Subcutaneous abdominal adipose tissue (tissue), 5 donors: ENCODE measurements around the gene CHD2.

ENCODE experiments used
- H3K27ac ChIP-seq: one replicate; pipeline ENCODE4 v1.7.0; 2013; ENCODE audit warnings: low read depth, mild to moderate bottlenecking, inconsistent platforms, low read length, moderate library complexity
- H3K27me3 ChIP-seq, 5 donors: one replicate each; pipeline ENCODE4 v1.7.0; 2013; ENCODE audit warnings: low read length in 5 of 5, inconsistent platforms in 1 of 5; ENCODE audit not compliant: control insufficient read depth in 5 of 5, insufficient read depth in 4 of 5
- H3K36me3 ChIP-seq, 5 donors: one replicate each; pipeline ENCODE4 v1.7.0; 2013; ENCODE audit warnings: low read length in 5 of 5; ENCODE audit not compliant: control insufficient read depth in 5 of 5, insufficient read depth in 5 of 5
- H3K4me1 ChIP-seq, 5 donors: one replicate each; pipeline ENCODE4 v1.7.0; 2013; ENCODE audit warnings: low read length in 5 of 5, mild to moderate bottlenecking in 3 of 5, moderate library complexity in 1 of 5; ENCODE audit not compliant: control insufficient read depth in 5 of 5, insufficient read depth in 5 of 5
- H3K4me3 ChIP-seq, 5 donors: one replicate each; pipeline ENCODE4 v1.7.0; 2013; ENCODE audit warnings: low read length in 5 of 5, low read depth in 1 of 5
- H3K9ac ChIP-seq, 5 donors: one replicate each; pipeline ENCODE4 v1.7.0; 2013; ENCODE audit warnings: low read length in 5 of 5, mild to moderate bottlenecking in 4 of 5, moderate library complexity in 3 of 5
- H3K9me3 ChIP-seq, 5 donors: one replicate each; pipeline ENCODE4 v1.7.0; 2013; ENCODE audit warnings: low read length in 5 of 5; ENCODE audit not compliant: control insufficient read depth in 5 of 5
- donor health status: healthy.
- donor health status: healthy.
- donor health status: healthy.
- donor health status: healthy.
- donor health status: healthy.

CHD2 gene

GRCh38 chr15:93066834-93067648 lies 166.9 kb downstream of the CHD2 start:
- H3K27me3 ChIP-seq, result peaks cover 0 to 3% (median 0%) of the 10 kb centered on the region in 5 donors
- H3K9ac ChIP-seq, result no peak overlapping the region
- peak overlapping the region; percentile 17 for H3K27ac ChIP-seq
- no peaks in the 10 kb centered on the region for H3K9me3 ChIP-seq
- H3K4me1 ChIP-seq, result peaks cover 6 to 53% (median 38%) of the 10 kb centered on the region in 5 donors
- H3K4me3 ChIP-seq, result no peak overlapping the region
- peaks cover 0 to 14% (median 12%) of the 10 kb centered on the region in 5 donors for H3K36me3 ChIP-seq

- H3K27me3 ChIP-seq, result peaks cover 0 to 3% (median 0%) of the 10 kb centered on the region in 5 donors
- peaks cover 0 to 14% (median 12%) of the 10 kb centered on the region in 5 donors for H3K36me3 ChIP-seq
- H3K27ac ChIP-seq, result peak overlapping the region; percentile 17
- no peak overlapping the region for H3K9ac ChIP-seq
- H3K9me3 ChIP-seq, result no peaks in the 10 kb centered on the region
- H3K4me1 ChIP-seq, result peaks cover 6 to 60% (median 43%) of the 10 kb centered on the region in 5 donors
- H3K4me3 ChIP-seq, result no peak overlapping the region
Observed at GRCh38 chr15:93067649-93068085, 167.5 kb downstream of the CHD2 start.

GRCh38 chr15:93068581-93069199 lies 168.6 kb downstream of the CHD2 start:
- Histone ChIP-seq H3K4me3 (no peak overlapping the region), H3K27ac (no peak overlapping the region), H3K9ac (no peak overlapping the region)

GRCh38 chr15:93070132-93070531 lies 170.0 kb downstream of the CHD2 start:
- H3K36me3 ChIP-seq, result peaks cover 0 to 6% (median 3%) of the 10 kb centered on the region in 5 donors
- H3K4me1 ChIP-seq, result peaks cover 4 to 69% (median 60%) of the 10 kb centered on the region in 5 donors
- no peaks in the 10 kb centered on the region for H3K9me3 ChIP-seq
- no peak overlapping the region for H3K27ac ChIP-seq
- no peak overlapping the region for H3K9ac ChIP-seq
- peak overlapping the region in 3 of 5 donors; percentile 8 to 83 (median 19) for H3K4me3 ChIP-seq
- peaks cover 0 to 6% (median 0%) of the 10 kb centered on the region in 5 donors for H3K27me3 ChIP-seq

More at GRCh38 chr15:93068581-93069199, 168.6 kb downstream of the CHD2 start:
- Histone ChIP-seq H3K9me3 (no peaks in the 10 kb centered on the region), H3K27me3 (peaks cover 0 to 4% (median 0%) of the 10 kb centered on the region in 5 donors), H3K36me3 (peaks cover 0 to 14% (median 12%) of the 10 kb centered on the region in 5 donors), H3K4me1 (peaks cover 2 to 61% (median 50%) of the 10 kb centered on the region in 5 donors)

GRCh38 chr15:93070551-93071296 lies 170.6 kb downstream of the CHD2 start:
- H3K36me3 ChIP-seq, result peaks cover 0 to 4% (median under 1%) of the 10 kb centered on the region in 5 donors
- H3K27ac ChIP-seq, result no peak overlapping the region
- H3K4me1 ChIP-seq, result peaks cover 4 to 69% (median 60%) of the 10 kb centered on the region in 5 donors
- H3K27me3 ChIP-seq, result peaks cover 0 to 6% (median 0%) of the 10 kb centered on the region in 5 donors
- peak overlapping the region in 1 of 5 donors; percentile 82 for H3K9ac ChIP-seq
- H3K9me3 ChIP-seq, result no peaks in the 10 kb centered on the region
- peak overlapping the region; percentile 61 to 83 (median 77) for H3K4me3 ChIP-seq

- Histone ChIP-seq H3K36me3 (no peaks in the 10 kb centered on the region), H3K4me3 (peak overlapping the region; percentile 66 to 83 (median 77)), H3K27me3 (peaks cover 0 to 6% (median 0%) of the 10 kb centered on the region in 5 donors), H3K27ac (no peak overlapping the region), H3K9me3 (no peaks in the 10 kb centered on the region), H3K9ac (peak overlapping the region in 4 of 5 donors; percentile 1 to 82 (median 57)), H3K4me1 (peaks cover 4 to 68% (median 60%) of the 10 kb centered on the region in 5 donors)
Observed at GRCh38 chr15:93071469-93071936, 171.4 kb downstream of the CHD2 start.

- no peaks in the 10 kb centered on the region for H3K36me3 ChIP-seq
- H3K27me3 ChIP-seq, result peaks cover 0 to 6% (median 0%) of the 10 kb centered on the region in 5 donors
- peak overlapping the region in 4 of 5 donors; percentile 51 to 82 (median 62) for H3K9ac ChIP-seq
- H3K4me1 ChIP-seq, result peaks cover 4 to 63% (median 55%) of the 10 kb centered on the region in 5 donors
- no peaks in the 10 kb centered on the region for H3K9me3 ChIP-seq
- H3K27ac ChIP-seq, result peak overlapping the region; percentile 57
- H3K4me3 ChIP-seq, result peak overlapping the region; percentile 66 to 83 (median 77)
Observed at GRCh38 chr15:93072011-93072410, 171.9 kb downstream of the CHD2 start.

GRCh38 chr15:93072411-93073394 lies 172.6 kb downstream of the CHD2 start:
- no peaks in the 10 kb centered on the region for H3K36me3 ChIP-seq
- H3K27me3 ChIP-seq, result peaks cover 0 to 6% (median 0%) of the 10 kb centered on the region in 5 donors
- H3K4me1 ChIP-seq, result peaks cover 4 to 57% (median 48%) of the 10 kb centered on the region in 5 donors
- H3K9ac ChIP-seq, result peak overlapping the region in 4 of 5 donors; percentile 51 to 82 (median 62)
- H3K4me3 ChIP-seq, result peak overlapping the region; percentile 66 to 83 (median 77)
- H3K27ac ChIP-seq, result peak overlapping the region; percentile 57
- H3K9me3 ChIP-seq, result no peaks in the 10 kb centered on the region
